IPS-NIHi11 (cell line): Measurements from ENCODE around the gene PUSL1.
A peak's percentile ranks its signal among the peaks of the same experiment; 100 is the strongest.

ENCODE experiments used
- DNase-seq: peaks from one replicate; pipeline ENCODE4 v3.0.0; 2012; ENCODE audit warnings: mixed read lengths, low spot score

The PUSL1 gene

DNA sequence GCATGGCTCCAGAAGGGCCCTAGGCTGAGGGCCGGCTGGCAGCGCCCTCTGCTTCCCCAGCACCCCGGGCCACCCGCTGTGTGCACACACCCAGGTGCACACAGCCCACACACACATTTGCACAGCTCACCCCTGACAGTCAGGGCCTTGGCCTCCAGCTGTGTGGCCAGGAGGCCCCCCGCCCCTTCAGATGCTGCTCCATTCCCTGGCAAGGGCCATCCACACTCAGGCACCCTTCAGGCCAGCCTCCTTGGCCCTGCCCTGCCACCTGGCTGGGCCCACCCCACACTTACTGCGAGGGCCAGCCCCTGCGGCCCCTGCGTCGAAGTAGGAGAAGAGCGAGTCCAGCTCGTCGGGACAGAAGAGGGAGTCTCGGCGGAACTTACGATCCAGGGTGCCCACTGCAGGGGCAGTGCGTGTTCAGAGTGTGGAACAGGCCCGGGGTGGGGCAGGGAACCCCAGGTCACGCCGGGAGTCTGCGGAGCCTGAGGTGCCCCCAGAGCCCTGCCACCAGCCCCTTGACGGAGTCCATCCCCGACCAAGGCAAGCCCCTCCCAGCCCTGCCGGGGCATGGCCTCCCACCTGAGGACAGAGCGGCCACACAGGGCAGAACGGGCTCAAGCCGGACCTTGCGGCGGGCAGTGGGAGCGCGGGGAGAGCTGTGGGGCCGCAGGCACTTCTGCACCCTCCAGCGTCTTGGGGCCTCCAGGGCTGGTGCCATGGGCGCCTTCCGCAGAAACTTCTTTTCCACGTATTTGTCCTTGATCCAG is 13.1 kb upstream of the PUSL1 start:
- no peak for DNase-seq

DNA sequence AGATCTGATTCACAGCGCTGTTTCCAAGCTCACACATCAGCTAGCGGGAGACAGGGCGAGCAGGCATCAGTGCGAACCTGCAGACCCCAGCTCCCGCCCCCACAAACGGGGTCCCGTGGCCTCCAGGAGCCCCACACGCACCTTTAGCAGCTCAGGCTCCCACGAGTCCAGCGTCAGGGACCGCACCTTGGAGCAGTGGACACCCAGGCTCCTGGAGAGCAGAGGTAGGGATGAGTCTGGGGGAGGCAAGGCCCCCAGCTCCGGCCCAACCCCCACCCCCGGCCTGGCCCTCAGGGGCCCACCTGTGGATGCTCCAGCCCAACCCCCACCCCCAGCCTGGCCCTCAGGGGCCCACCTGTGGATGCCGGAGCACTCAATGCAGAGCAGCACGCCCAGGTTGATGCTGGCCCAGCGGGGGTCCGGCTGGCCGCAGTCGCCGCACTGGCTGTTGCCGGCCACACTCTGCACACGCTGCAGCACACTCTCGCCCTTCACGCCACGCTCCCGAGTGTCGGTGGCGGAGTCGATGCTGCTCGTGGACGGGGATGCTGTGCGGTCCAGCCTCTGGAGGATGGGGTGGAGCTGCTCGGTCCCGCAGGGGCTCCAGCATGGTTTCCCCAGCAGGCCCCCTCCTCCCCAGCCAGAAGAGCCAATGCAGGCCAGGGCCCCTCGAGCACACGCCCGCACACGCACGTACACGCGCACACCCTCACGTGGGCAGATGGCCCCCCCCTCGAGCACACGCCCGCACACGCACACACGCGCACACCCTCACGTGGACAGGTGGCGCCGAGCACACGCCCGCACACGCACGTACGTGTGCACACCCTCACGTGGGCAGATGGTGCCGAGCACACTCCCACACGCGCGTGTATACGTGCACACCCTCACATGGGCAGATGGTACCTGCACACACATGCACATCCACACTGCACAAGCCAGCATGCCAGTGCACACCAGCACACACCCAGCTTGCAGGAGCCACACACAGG is 12.0 kb upstream of the PUSL1 start:
- DNase-seq: no peak

DNA sequence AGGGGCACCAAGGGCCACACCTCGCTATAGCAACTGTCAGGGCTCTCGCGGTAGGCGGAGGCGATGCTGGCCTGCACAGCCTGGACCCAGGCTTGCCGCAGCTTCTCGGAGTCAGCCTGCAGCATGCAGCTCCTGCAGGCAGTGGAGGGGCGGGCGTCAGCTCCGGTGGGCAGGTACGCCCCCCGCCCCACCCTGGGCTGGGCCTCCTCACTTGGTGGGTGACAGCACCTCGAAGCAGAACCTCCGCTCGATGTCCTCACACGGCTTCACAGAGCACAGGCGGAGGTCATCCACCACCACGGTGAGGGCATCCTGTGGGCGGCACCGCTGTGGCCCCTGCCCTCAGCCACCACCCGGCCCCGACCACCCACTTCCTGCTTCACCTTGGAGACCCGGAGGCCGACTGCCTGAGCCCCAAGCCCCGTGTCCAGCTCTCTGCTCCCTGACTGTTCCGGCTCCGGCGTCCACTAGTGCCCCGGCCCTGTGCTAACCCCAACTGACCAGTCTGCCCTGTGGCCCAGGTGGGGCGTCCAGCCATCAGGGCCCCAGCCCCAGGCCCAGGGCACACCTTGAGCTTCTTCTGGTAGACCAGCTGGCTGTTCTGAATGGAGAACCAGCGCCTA is 10.5 kb upstream of the PUSL1 start:
- DNase-seq: no peak

DNA sequence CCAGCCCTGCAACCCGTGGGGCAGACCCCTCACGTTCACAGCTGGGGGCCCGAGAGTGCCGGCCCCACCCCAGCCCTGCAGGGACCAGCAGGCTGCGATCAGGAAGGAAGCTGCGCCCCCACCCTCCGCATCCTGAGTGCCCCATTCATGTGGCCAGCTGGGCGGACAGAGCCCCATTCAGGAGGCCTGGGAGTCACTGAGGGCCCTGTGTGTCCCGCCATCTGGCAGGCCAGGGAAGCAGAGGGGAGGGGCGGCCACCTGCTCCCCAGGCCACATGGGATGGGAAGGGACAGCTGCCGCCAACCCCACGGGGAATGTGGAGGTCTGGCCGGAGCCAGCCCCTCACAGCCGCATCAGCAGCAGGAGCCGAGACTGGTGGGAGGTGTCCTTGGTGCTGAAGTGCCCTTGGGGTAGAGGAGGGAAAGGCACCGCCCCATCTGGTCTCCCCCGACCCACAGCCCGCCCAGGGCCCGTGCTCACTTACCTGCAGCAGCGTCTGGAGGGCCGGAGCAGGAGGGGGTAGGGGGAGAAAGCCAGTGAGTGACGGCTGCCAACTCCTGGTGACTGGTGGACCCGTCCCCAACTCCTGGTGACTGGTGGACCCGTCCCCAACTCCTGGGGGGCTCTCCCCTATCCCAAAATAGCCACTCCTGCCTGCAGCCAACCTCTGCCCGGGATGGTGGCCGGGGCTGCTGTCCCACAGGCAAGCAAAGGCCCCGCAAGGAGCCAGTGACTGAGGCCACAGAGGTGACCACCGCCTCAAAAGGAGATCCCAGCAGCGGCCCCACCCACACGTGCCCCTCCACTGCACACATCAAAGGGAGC is 9.3 kb upstream of the PUSL1 start:
- DNase-seq: peak; percentile 85

DNA sequence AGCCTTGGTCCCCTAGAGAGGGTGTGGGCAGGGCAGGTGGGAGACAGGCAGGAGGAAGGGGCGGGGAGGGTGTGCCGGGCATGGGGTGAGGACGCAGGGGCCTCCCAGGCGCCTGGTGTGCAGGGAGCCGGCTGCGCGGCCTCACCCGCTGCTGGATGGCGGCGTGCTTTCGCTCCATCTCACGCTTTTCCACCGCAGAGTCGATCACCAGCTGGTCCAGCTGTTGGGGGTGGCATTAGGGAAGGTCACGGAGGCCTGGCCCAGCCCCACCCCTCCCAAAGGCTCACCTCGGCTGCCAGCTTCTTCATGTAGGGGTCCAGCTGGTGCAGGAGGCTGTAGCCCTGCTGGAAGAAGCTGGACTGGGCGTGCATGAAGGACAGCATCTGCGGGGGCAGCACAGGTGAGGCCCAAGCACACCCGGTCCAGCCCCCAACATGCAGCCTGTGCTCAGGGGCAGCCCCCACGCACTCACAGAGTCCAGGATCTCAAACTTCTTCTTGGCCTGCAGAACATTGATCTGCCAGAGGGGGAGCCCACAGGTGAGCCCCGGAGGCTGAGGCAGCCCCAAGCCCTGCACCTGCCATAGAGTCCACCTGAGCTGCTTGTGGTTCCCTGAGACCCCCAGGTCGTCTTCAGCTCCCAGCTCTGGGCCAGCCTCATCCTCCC is 8.6 kb upstream of the PUSL1 start:
- DNase-seq: peak; percentile 44

DNA sequence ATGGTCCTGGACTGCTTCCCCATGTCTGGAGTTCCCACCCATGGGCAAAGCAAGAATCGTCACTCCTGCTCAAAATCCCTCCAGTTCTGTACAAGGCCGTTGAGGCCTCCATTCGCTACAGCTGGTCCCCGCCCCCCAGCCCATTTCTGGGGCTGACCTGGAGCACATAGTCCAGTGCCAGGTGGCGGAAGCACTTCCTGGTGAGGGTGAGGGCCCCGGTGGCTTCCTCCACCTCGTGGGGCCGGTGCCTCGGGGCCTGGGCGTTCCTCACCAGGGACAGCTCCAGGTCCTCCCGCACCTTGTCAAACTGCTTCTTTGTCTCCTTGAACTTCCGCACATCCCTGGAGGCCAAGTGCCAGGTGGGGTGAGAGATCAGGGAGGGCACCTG is 8.1 kb upstream of the PUSL1 start:
- no peak for DNase-seq

DNA sequence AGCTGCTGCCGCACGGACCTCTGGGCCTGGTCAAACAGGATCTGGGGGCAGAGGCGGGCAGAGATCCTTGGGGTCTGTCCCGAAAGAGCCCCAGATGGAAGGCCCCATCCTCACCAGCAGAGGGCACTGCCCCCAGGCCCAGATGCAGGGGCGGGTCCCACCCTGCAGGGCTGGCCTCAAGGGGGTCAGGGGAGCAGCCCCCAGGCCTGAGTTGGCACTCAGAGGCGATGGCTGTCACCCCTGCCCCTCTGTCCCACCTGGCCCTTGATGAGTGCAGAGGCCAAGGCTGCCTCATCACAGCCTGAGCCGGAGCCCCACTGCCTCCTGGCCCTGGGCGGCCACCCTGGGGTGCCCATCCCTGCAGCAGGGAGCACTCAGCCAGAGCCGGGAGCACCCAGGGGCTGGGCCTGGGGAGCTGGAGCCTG is 6.4 kb upstream of the PUSL1 start:
- DNase-seq: peak; percentile 51

DNA sequence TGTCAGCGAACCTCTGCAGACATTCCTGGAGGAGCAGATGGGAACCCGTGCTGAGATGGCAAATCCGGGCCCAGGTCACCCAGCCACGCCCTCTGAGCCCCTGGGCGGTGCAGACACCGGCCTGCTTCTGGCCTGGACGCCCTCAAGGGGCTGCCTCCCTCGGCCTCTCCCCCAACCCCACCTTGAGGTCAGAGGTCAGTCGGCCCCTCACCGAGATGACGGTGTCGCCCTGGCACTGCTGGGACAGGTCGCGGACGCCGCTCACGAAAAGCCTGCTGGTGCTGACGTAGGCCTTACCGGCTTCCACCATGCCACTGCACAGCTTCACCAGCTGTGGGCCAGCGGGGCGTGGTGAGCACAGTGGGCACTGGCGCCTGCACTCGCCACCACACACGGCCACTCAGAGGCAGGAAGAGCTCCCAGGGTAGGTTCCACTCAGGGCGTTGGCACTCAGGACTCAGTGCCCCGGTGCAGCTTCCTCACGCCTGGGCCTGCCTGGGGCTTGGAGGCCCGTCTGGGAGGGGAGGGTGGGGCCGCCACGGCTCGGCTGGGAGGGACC is 5.4 kb upstream of the PUSL1 start:
- no peak for DNase-seq

DNA sequence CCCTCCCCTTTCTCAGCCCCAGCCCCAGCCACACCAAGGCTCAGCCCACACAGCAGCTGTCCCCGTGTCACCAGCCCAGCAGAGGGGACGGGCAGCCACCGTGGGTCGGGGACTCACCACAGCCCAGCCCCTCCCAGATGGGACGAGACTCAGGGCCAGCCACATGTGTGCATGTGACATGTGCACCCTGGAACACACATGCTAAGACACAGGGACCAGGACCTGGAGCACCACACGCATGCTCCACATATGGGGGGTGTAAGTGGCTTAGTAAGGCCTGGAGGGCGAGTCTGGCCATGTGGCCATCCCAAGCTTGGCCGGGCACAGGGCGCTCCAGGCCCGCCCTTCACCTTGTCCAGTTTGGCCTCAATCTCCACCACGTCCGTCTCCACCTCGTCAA is 4.7 kb upstream of the PUSL1 start:
- no peak for DNase-seq

DNA sequence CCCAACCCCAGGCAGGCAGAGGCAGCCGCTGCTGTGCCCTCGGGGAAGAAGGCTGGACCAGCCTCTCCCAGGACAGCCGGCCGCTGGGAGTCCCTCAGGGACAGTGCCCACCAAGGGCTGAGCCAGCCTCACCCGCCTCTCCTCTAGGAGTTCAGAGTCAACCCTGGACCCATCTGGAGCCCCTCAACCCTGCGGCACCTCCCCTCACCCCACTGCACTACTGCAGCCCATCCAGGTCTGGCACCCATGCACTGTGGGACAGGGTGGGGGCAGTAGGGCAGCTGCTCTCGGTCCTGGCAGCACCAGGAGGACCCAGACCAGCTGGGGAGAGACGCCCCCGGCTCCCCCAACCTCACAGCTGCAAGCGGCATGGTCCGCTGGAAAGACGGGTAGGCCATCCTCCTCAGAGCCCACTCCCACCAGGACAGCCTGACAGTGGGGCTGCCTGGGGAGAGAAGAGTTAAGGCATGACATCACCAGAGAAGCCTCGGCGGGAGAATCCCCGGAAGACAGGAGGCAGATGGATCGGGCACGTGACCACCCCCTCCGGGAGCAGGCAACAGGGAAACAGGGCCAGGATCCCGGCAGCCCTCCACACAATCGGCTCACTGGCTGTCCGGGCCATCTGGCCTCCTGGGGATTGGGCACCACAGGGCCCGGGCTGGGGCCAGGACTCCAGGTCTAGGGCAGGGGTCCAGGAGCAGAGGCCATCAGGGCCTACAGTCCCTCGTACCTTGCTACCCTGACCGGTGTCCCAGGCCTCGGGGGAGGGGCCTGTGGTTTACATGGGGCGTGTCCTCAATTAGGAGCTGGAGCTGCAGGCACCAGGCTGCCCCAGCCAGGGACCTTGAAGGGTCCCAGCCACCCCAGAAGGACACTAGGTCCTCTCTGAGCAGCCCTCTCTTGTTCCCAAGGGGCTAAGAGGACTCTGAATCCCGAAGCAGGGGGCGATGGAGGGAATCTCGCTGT is 3.8 kb upstream of the PUSL1 start:
- DNase-seq: no peak

DNA sequence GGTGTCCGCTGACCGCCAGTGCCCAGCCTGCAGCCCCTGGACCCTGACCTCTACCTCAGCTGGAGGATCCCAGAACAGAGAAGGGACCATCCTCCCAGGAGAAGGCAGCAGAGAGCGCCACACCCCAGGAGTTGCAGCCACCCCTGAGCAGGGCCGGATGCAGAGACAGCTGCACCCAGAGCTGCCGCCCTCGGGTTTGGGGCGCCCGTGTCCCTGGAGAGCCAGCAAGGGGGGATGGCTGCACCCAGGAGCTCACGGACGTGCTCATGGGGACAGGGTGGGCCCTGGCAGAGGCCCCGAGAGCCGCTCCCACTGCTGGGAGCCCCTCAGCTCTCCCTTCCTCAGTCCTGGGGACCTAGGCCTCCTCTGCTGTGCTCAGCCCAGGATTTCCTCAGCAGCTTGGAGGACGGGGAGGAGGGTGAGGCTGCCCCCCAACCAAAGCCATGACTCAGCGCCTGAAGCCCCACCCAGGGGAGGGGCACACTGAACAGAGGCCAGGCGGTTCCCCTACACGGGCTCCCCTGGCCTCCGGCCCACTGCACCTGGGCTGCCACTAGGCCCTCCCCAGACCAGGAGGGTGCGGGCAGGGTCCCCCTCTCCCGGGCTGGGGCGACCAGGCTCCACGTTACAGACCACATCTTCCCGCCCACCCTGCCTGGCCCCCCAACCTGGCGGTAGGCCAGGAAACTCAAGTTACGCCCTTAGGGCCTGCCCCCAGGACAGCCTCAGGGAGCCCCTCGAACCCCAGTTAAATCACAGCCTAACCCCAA is 2.9 kb upstream of the PUSL1 start:
- no peak for DNase-seq

DNA sequence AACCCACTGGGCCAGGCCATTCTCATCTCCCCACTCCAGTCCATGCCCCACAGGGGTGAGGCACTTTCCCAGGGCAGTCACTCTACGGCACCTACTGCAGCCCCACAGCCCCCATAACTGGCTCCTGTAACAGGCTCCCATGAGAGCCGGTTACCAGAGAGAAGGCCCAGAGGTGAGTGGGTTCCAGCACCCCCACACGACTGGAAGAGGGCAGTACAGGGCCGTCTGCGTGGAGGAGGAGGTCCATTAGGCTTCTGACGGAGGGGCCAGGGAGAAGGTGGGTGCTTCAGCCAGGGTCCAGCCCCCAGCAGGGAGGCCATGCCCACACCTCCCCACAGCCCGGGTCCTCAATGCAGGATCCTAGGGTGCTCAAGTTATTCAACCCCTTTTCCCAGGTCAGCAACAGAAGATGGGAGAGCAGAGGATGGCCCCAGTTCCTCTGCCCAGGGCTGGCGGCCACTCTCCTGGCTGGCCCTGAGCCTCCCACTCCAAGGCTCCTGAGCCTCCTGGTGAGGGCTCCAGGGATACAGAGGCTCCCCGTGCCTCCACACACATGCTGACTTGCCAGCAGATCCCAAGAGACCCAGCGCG is 2.2 kb upstream of the PUSL1 start:
- peak; percentile 29 for DNase-seq

DNA sequence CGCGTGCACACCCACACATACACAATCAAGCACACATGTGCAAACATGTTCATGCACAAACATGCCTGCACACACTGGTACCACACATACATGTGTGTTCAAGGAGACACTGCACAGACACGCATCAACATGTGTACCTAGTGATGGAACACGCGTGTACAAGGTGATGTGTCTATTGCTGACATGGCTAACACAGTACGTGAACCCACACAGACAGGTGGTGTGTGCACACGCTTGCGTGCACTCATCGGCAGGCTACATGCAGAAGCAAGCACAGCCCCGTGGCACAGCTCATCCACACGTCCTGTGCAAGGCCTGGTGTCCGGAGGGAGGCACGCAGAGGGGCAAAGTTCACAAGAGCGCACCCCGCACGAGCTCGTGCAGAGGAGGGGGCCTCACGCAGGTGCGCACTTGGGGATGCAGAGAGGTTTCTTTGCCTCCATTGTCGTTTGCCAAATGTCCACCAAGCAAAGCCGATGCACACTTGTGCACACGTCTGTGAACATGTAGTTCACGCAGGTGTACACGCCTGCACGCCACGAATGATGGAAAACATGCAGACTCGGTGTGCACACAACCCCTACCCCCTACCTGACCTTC is 1.6 kb upstream of the PUSL1 start:
- no peak for DNase-seq

DNA sequence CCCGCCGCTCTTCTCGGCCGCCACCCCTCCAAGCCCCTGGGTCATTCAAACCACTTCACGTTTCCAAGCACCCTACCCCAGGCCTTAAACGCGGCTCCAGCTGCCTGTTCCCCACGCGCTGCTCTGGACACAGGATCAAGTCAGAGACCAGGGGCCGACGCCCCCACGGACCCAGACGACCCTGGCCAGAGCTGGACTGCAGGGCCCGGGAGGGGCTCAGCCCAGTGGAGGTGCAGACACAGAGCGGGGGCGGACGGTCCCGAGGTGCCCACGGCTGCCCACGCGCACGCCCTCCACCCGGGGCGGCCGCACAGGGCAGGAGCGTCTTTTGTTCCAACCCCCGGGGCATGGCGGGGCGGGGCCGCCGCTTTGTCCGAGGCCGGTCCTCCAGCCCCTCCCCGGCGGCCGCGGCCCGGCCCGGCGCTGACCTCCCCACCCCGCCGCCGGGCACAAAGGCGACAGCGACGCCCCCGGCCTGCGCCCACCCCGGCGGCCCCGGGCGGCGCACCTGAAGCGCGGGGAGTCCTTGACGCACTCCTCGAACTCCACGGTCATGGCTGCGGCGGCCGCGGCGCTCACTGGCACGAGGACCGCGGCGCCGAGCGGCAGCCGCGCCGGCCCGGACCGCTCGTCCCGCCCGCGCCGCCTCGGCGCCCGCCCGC is 1.0 kb upstream of the PUSL1 start:
- no peak for DNase-seq

DNA sequence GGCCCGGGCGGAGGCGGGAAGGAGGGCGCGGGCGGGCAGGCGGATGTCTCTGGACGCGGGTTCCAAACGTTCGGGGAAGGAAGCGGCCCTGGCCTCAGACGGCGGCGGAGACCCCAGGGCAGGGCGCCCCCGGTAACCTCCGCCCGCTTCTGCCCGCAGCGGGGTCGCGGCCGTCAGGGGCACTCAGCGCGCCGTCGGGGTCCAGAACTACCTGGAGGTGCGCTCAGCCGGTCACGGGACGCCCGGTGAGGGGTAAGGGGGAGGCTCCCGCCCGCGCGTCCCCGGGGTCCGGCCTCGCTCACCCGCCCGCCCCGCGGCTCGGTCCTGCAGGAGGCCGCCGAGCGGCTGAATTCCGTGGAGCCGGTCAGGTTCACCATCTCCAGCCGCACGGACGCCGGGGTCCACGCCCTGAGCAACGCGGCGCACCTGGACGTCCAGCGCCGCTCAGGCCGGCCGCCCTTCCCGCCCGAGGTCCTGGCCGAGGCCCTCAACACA is 406 bp downstream of the PUSL1 start:
- DNase-seq: no peak

DNA sequence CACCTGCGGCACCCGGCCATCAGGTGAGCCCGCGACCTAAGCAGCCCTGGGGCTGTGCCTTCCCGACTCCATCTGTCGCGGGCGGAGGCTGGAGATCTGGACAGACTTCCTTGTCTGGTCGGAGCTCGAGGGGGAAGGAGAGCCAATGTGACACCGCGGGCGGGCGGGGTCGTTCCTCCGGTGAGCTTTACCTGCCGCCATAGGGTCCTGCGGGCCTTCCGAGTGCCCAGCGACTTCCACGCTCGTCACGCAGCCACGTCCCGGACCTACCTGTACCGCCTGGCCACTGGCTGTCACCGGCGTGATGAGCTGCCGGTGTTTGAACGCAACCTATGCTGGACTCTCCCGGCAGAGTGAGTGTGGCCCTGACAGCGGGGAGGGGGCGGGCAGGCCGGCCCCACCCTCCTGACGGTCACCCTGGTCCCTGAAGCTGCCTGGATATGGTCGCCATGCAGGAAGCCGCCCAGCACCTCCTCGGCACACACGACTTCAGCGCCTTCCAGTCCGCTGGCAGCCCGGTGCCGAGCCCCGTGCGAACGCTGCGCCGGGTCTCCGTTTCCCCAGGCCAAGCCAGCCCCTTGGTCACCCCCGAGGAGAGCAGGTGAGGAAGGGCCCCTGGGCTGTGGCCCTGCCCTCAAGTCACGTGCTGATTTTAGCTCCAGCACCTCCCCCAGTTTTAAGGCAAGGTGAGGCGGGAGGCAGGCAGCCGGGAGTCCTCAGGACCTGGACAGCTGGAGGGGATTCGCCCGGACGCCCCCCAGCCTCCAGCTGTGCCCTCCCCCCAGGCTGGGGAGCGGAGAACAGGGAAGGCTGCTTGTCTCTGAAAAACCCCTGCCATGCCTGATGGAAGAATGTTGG is 1.1 kb downstream of the PUSL1 start:
- DNase-seq: peak; percentile 30

DNA sequence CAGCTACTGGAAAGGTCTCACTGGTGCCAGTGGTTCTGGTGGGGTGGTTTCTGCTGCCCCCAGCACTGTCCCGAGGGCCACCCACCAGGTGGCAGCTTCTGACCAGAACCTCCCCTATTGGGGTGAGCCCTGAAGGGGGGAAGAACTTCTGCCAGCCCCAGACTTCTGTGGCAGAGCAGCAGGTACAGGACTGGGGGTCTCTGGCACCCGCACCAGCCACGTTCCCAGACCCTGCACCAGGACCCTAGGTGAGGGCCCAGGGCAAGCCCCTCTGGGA is 1.6 kb downstream of the PUSL1 start:
- no peak for DNase-seq
